SK-N-SH treated with all-trans-retinoic acid at 6 μM for 48 hours (cell line): ENCODE data around the gene PKD1.

ENCODE experiments used
- ATAC-seq: fragments of 200-7000 bp; cut with Tn5 transposase; 3 replicates; pipeline ENCODE4 v1.9.1; 2020; ENCODE audit warnings: mild to moderate bottlenecking, moderate library complexity
- BACH2 ChIP-seq: fragments of 250-450 bp; sonication (Bioruptor Pico); IDR thresholded peaks from 2 replicates; pipeline ENCODE4 v1.9.0; 2021; ENCODE audit warnings: mild to moderate bottlenecking, borderline replicate concordance
- CSDC2 ChIP-seq: fragments of 250-450 bp; sonication (Bioruptor Pico); IDR thresholded peaks from 2 replicates; pipeline ENCODE4 v1.5.0; 2020; ENCODE audit warnings: mild to moderate bottlenecking, moderate library complexity
- ESRRG ChIP-seq: fragments of 250-450 bp; sonication (Bioruptor Pico); IDR thresholded peaks from 2 replicates; pipeline ENCODE4 v1.6.1; 2021; ENCODE audit warnings: mild to moderate bottlenecking
- ISL1 ChIP-seq: fragments of 250-450 bp; sonication (Bioruptor Pico); IDR thresholded peaks from 2 replicates; pipeline ENCODE4 v2.1.2; 2022; ENCODE audit warnings: mild to moderate bottlenecking, moderate library complexity
- OSR1 ChIP-seq: fragments of 250-450 bp; sonication (Bioruptor Pico); IDR thresholded peaks from 2 replicates; pipeline ENCODE4 v1.8.0; 2022; ENCODE audit warnings: moderate library complexity, mild to moderate bottlenecking, inconsistent platforms
- RARB ChIP-seq: fragments of 250-450 bp; sonication (Bioruptor Pico); IDR thresholded peaks from 2 replicates; pipeline ENCODE4 v1.8.0; 2021; ENCODE audit warnings: mild to moderate bottlenecking, moderate library complexity
- SNAI2 ChIP-seq: fragments of 250-450 bp; sonication (Bioruptor Pico); IDR thresholded peaks from 2 replicates; pipeline ENCODE4 v1.5.0; 2020; ENCODE audit warnings: mild to moderate bottlenecking, moderate library complexity
- TCF4 ChIP-seq: fragments of 250-450 bp; sonication (Bioruptor Pico); IDR thresholded peaks from 2 replicates; pipeline ENCODE4 v1.8.0; 2021; ENCODE audit warnings: mild to moderate bottlenecking, moderate library complexity, borderline replicate concordance
- TOX ChIP-seq: fragments of 250-450 bp; sonication (Bioruptor Pico); IDR thresholded peaks from 2 replicates; pipeline ENCODE4 v1.8.0; 2021; ENCODE audit warnings: mild to moderate bottlenecking, moderate library complexity, borderline replicate concordance
- ZC3H10 ChIP-seq: fragments of 250-450 bp; sonication (Bioruptor Pico); IDR thresholded peaks from 2 replicates; pipeline ENCODE4 v1.5.1; 2021; ENCODE audit warnings: mild to moderate bottlenecking, moderate library complexity
- ZFP3 ChIP-seq: fragments of 250-450 bp; sonication (Bioruptor Pico); IDR thresholded peaks from 2 replicates; pipeline ENCODE4 v1.5.0; 2020; ENCODE audit warnings: mild to moderate bottlenecking, moderate library complexity
- ZFP30 ChIP-seq: fragments of 450-650 bp; formaldehyde crosslinking; IDR thresholded peaks from 2 replicates; pipeline ENCODE4 v1.5.0; 2022; ENCODE audit warnings: mild to moderate bottlenecking, moderate library complexity
- ZNF565 ChIP-seq: fragments of 450-650 bp; formaldehyde crosslinking; conservative IDR thresholded peaks from 2 replicates; pipeline ENCODE4 v1.5.0; 2020; ENCODE audit warnings: low read depth, mild to moderate bottlenecking, moderate library complexity
- ZNF70 ChIP-seq: fragments of 450-650 bp; formaldehyde crosslinking; IDR thresholded peaks from 2 replicates; pipeline ENCODE4 v1.5.0; 2020; ENCODE audit warnings: mild to moderate bottlenecking, moderate library complexity
- ZNF8 ChIP-seq: fragments of 450-650 bp; formaldehyde crosslinking; IDR thresholded peaks from 2 replicates; pipeline ENCODE4 v1.5.0; 2020; ENCODE audit warnings: mild to moderate bottlenecking, moderate library complexity
- TF ChIP-seq, protein P1 (sequence below): fragments of 250-450 bp; sonication (Bioruptor Pico); IDR thresholded peaks from 2 replicates; pipeline ENCODE4 v1.8.0; 2021; ENCODE audit warnings: low read depth, mild to moderate bottlenecking, moderate library complexity, borderline replicate concordance
- TF ChIP-seq, protein P2 (sequence below): fragments of 250-450 bp; sonication (Bioruptor Pico); IDR thresholded peaks from 2 replicates; pipeline ENCODE4 v1.5.1; 2020; ENCODE audit warnings: low read depth, mild to moderate bottlenecking, moderate library complexity
- TF ChIP-seq, protein P3 (sequence below): fragments of 250-450 bp; sonication (Bioruptor Pico); IDR thresholded peaks from 2 replicates; pipeline ENCODE4 v1.5.0; 2020; ENCODE audit warnings: mild to moderate bottlenecking, moderate library complexity
- TF ChIP-seq, protein P4 (sequence below): fragments of 250-450 bp; sonication (Bioruptor Pico); IDR thresholded peaks from 2 replicates; pipeline ENCODE4 v1.5.1; 2021; ENCODE audit warnings: mild to moderate bottlenecking, moderate library complexity
- TF ChIP-seq, protein P5 (sequence below): fragments of 250-450 bp; sonication (Bioruptor Pico); IDR thresholded peaks from 2 replicates; pipeline ENCODE4 v1.8.0; 2020; ENCODE audit warnings: mild to moderate bottlenecking, moderate library complexity, borderline replicate concordance

Gene PKD1

DNA sequence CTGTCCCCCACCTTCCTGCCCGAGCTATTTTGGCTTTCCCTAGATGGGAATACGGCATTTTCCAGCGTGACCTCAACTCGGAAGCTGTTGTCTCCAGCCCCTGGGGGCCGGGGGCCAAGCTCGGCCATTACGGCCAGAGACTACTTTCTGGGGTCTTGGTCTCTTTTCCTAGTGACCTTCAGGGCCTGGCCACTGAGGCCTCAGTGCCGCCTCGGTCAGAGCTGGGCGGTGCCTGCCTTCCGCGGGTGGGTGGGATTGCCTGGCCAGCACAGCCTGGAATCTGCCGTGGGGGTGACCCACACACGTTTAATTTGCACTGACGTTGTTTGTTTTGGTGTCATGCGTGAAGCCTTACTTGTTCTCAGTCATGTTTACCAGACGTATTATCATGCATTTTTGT, 58.7 kb downstream of the PKD1 start:
- TF ChIP-seq ZFP30 (no peak), RARB (CRISPR knock-in tag) (no peak), SNAI2 (CRISPR knock-in tag) (no peak), ZNF70 (CRISPR knock-in tag) (no peak), ZC3H10 (CRISPR knock-in tag) (no peak), ISL1 (no peak), ZFP3 (CRISPR knock-in tag) (no peak), ESRRG (CRISPR knock-in tag) (no peak)
- TF ChIP-seq, protein P1, sequence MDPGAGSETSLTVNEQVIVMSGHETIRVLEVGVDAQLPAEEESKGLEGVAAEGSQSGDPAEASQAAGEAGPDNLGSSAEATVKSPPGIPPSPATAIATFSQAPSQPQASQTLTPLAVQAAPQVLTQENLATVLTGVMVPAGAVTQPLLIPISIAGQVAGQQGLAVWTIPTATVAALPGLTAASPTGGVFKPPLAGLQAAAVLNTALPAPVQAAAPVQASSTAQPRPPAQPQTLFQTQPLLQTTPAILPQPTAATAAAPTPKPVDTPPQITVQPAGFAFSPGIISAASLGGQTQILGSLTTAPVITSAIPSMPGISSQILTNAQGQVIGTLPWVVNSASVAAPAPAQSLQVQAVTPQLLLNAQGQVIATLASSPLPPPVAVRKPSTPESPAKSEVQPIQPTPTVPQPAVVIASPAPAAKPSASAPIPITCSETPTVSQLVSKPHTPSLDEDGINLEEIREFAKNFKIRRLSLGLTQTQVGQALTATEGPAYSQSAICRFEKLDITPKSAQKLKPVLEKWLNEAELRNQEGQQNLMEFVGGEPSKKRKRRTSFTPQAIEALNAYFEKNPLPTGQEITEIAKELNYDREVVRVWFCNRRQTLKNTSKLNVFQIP (CRISPR knock-in tag), result no peak
- TF ChIP-seq, protein P2, sequence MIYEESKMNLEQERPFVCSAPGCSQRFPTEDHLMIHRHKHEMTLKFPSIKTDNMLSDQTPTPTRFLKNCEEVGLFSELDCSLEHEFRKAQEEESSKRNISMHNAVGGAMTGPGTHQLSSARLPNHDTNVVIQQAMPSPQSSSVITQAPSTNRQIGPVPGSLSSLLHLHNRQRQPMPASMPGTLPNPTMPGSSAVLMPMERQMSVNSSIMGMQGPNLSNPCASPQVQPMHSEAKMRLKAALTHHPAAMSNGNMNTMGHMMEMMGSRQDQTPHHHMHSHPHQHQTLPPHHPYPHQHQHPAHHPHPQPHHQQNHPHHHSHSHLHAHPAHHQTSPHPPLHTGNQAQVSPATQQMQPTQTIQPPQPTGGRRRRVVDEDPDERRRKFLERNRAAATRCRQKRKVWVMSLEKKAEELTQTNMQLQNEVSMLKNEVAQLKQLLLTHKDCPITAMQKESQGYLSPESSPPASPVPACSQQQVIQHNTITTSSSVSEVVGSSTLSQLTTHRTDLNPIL (CRISPR knock-in tag), result no peak
- TF ChIP-seq, protein P3, sequence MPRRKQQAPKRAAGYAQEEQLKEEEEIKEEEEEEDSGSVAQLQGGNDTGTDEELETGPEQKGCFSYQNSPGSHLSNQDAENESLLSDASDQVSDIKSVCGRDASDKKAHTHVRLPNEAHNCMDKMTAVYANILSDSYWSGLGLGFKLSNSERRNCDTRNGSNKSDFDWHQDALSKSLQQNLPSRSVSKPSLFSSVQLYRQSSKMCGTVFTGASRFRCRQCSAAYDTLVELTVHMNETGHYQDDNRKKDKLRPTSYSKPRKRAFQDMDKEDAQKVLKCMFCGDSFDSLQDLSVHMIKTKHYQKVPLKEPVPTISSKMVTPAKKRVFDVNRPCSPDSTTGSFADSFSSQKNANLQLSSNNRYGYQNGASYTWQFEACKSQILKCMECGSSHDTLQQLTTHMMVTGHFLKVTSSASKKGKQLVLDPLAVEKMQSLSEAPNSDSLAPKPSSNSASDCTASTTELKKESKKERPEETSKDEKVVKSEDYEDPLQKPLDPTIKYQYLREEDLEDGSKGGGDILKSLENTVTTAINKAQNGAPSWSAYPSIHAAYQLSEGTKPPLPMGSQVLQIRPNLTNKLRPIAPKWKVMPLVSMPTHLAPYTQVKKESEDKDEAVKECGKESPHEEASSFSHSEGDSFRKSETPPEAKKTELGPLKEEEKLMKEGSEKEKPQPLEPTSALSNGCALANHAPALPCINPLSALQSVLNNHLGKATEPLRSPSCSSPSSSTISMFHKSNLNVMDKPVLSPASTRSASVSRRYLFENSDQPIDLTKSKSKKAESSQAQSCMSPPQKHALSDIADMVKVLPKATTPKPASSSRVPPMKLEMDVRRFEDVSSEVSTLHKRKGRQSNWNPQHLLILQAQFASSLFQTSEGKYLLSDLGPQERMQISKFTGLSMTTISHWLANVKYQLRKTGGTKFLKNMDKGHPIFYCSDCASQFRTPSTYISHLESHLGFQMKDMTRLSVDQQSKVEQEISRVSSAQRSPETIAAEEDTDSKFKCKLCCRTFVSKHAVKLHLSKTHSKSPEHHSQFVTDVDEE (CRISPR knock-in tag), result no peak
- TF ChIP-seq, protein P4, sequence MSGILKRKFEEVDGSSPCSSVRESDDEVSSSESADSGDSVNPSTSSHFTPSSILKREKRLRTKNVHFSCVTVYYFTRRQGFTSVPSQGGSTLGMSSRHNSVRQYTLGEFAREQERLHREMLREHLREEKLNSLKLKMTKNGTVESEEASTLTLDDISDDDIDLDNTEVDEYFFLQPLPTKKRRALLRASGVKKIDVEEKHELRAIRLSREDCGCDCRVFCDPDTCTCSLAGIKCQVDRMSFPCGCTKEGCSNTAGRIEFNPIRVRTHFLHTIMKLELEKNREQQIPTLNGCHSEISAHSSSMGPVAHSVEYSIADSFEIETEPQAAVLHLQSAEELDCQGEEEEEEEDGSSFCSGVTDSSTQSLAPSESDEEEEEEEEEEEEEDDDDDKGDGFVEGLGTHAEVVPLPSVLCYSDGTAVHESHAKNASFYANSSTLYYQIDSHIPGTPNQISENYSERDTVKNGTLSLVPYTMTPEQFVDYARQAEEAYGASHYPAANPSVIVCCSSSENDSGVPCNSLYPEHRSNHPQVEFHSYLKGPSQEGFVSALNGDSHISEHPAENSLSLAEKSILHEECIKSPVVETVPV (CRISPR knock-in tag), result no peak
- no peak for ATAC-seq

DNA sequence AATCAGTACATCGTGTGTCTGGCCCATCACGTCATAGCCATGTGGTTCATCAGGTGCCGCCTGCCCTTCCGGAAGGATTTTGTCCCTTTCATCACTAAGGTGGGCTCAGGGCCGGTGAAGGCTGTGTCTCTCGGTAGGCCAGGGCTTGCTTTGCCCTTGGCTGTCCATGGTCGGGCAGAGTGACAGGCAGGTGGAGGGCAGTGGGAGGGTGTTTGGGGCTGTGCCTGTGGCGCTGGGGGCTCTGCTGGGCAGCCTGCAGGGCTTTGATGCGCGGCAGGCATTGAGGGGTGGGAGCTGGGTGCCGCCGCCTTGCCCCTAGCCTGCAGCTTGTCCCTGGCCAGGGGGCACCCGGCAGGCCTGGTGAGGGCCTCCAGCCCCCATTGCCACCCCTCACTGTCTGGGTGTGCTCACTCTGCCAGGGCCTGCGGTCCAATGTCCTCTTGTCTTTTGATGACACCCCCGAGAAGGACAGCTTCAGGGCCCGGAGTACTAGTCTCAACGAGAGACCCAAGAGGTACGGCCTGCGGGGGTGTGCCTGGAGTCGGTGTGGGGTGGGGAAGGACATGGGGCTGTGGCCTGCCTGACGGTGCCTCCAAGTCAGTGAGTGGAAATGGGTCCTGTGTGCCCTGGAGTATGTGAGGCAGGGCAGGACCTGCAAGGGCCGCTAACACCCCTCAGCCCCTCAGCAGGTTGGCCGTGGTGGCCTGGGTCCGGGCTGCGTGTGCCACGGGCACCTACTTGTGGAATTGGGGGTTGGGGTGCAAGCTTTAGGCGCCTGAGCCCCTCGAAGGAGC, 59.4 kb downstream of the PKD1 start:
- TF ChIP-seq, protein P4 (CRISPR knock-in tag), result no peak
- TF ChIP-seq ISL1 (no peak), TOX (CRISPR knock-in tag) (no peak), ZNF70 (CRISPR knock-in tag) (no peak)
- ATAC-seq, result no peak

DNA sequence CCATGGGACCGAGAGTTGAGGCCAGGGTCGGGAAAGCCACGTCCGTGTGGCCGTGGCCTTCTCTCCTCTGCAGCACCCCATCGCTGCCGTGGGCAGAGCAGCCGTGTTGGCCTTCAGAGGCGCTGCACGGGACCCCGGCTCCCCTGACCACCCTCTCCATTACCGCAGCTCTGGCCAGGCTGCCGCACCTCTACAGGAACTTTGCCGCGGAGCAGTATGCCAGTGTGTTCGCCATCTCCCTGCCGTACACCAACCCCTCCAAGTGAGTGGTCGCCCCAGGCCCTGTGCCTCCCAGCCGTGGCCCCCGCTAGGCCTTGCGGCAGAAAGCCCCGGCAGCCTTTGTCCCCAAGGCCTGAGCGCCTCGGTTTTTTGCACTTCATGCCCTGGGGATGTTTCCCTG, 60.1 kb downstream of the PKD1 start:
- no peak for ATAC-seq
- TF ChIP-seq CSDC2 (CRISPR knock-in tag) (no peak), TCF4 (CRISPR knock-in tag) (no peak), ZFP3 (CRISPR knock-in tag) (no peak), ZFP30 (no peak), ZNF565 (CRISPR knock-in tag) (no peak), ZNF8 (CRISPR knock-in tag) (no peak), OSR1 (no peak), ESRRG (CRISPR knock-in tag) (no peak), BACH2 (CRISPR knock-in tag) (no peak), ISL1 (no peak), SNAI2 (CRISPR knock-in tag) (no peak), RARB (CRISPR knock-in tag) (no peak), ZC3H10 (CRISPR knock-in tag) (no peak), ZNF70 (CRISPR knock-in tag) (no peak)
- TF ChIP-seq, protein P2 (CRISPR knock-in tag), result no peak
- TF ChIP-seq, protein P5, sequence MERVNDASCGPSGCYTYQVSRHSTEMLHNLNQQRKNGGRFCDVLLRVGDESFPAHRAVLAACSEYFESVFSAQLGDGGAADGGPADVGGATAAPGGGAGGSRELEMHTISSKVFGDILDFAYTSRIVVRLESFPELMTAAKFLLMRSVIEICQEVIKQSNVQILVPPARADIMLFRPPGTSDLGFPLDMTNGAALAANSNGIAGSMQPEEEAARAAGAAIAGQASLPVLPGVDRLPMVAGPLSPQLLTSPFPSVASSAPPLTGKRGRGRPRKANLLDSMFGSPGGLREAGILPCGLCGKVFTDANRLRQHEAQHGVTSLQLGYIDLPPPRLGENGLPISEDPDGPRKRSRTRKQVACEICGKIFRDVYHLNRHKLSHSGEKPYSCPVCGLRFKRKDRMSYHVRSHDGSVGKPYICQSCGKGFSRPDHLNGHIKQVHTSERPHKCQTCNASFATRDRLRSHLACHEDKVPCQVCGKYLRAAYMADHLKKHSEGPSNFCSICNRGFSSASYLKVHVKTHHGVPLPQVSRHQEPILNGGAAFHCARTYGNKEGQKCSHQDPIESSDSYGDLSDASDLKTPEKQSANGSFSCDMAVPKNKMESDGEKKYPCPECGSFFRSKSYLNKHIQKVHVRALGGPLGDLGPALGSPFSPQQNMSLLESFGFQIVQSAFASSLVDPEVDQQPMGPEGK (CRISPR knock-in tag), result no peak
